Measurements from ENCODE around the gene SS18L1.

The SS18L1 gene

DNA sequence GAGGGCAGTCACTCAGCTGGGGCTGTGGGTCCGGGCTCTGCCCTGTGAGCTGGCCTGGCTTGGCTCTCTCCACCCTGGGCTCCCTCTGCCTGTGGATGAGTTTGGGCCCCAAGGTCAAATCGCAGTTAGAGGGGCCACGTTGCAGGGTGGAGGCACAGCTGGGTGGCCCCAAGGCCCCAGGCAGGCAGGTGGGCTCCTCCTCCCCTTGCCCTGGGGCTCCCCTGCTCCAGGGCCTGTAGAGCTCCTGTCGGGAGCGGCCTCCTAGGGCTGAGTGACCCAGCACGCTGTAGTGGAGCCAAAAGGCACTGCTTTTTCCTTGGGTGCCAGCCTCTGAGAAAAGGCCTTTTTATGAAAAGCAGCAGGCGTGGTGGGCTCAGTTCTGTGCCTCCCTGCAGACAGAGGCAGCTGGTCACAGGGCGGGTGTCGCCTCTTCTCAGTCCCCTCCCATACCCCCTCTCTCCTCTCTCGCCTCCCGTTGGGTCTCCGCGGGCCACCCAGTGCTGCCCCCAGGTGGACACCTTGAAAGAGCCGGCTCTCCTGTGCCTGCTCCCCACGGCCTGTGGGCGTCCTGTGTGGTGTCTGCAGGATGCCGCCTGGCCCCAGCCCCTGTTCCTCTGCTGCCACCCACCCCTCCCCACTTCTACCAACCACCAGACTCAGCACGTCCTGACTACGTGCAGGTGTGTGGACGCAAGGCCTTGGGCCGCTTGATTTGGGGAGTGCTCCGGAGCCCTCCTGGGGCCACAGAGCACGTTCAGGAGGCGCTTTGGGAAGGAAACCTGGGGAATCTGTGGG lies 13.2 kb downstream of the SS18L1 start:
- DNase-seq (ENCODE audit: low read depth) = no peak

DNA sequence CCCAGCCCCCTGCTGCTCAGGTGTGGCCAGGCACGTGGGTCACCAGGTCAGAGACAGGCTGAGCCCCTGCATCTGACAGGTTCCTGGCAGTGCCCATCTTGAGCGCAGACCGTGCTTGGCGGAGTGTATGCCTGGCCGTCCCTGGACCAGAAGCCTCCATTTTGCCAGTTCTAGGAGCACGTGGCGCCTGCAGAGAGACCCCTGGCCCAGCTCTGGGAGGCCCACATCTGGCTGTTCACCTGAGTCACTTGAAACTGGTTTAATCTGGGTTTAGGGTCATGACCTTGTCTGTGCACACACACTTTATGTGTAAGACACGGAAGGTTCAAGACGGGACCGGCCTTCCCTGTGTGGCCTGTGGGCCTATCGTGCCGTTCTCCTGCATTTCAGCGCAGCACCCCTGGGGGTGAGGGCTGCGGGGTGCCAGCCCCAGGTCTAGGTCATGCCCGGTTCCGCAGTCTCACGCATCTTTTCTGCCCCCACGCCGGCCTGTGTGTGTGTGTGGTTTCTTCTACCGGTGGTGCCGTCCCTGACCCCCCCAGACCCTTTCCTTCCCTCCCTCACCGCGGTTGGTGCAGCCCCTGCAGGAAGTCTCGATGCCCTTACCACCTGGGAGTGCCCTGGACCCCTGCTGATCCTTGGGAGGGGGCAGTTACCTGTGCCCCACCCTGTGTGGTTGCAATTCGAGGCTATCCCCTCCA lies 14.0 kb downstream of the SS18L1 start:
- no peak for DNase-seq (ENCODE audit: low read depth)

DNA sequence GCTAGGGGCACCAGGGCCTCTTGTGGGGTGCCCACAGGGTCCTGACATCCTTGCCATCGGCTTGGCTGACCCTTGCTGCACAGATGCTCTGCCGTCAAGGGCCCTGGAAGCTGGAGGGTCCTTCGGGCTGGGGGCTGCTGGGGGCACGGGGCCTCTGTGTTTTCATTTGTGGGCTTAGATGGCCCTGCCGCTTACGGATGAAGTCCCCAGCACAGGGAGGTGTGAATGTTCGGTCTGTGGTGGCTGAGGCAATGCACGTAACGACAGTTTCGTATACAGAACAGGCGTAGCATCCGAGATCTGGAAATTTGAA lies 14.5 kb downstream of the SS18L1 start:
- DNase-seq (ENCODE audit: low read depth) = no peak

DNA sequence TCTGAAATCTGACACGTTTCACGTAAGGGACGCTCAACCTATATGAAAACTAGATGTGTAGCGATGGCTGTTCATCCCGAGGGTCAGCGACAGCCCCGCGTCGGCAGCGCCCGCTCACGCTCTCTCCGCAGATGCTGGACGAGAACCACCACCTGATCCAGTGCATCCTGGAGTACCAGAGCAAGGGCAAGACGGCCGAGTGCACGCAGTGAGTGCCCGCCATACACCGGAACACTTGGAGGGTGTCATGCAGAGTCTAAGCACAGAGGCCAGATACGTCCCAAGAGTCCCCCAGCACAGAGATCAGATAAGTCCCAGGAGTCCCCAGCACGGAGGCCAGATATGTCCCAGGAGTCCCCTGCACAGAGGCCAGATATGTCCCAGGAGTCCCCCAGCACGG lies 15.0 kb downstream of the SS18L1 start:
- no peak for DNase-seq (ENCODE audit: low read depth)

DNA sequence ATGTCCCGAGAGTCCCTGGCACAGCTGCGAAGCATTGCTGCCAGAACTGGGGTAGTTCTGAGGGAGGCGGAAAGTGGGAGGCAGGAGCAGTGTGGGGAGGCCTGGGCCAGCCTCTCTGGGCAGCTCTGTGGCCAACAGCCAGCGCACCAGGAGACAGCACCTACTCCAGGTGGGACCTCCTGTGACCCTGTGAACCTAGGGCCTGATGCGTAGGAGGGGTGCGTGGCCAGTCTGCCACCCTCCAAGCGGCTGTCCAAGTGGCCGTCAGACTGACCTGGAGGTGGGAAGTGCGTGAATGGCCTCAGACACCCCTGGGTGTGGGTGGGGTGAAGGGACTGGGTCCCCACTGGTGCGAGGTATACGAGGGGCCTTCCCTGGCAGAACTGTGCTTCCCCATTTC lies 15.5 kb downstream of the SS18L1 start:
- no peak for DNase-seq (ENCODE audit: low read depth)

DNA sequence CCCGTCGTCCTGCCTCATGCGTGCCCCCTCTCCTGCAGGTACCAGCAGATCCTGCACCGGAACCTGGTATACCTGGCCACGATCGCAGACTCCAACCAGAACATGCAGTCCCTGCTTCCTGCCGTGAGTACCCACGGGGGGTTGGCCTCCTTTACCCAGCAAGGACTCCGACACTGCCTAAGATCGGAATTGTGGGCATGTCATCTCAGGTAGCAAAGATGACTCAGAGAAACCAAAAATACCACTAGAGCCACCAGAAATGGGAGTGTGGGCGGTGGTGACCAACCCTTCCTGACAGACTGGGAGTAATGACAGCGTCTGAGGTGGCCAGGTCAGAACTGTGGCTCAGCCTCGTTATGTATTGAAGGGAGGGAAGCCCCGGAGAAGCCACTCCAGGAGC lies 16.3 kb downstream of the SS18L1 start:
- DNase-seq (ENCODE audit: low read depth) = no peak

DNA sequence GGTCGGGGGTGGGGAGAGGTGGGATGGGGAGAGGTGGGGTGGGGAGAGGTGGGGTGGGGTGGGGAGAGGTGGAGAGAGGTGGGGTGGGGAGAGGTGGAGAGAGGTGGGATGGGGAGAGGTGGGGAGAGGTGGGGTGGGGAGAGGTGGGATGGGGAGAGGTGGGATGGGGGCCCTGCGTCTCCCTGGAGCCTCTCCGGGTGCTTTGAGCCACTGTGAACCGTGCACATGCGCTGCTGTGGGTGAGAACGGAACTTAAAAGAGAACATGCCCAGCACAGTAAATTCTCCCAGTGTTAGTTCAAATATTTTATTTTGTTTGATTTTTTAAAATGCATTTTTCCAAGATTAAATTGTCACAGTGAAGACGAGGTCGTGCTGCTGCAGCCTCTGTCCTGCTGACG lies 16.7 kb downstream of the SS18L1 start:
- DNase-seq (ENCODE audit: low read depth) = no peak

DNA sequence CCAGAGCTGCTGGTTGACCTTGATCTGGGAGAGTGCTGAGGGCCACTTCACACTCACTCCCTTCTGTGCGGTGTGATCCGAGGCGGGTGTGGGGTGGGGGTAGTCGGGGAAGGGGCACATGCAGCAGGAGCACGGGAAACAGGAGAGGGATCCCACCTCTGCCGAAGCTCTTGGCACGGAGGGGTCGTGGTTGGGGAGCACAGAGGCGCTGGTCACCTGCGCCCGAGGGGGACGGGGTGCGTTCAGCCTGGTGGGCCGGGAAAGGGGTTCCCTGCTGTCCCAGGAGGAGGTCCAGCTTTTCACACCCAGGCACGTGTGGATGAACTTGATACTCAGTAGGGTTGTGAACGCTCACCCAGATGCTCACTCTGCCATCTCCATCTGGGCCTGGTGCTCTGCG lies 17.3 kb downstream of the SS18L1 start:
- DNase-seq (ENCODE audit: low read depth) = no peak

DNA sequence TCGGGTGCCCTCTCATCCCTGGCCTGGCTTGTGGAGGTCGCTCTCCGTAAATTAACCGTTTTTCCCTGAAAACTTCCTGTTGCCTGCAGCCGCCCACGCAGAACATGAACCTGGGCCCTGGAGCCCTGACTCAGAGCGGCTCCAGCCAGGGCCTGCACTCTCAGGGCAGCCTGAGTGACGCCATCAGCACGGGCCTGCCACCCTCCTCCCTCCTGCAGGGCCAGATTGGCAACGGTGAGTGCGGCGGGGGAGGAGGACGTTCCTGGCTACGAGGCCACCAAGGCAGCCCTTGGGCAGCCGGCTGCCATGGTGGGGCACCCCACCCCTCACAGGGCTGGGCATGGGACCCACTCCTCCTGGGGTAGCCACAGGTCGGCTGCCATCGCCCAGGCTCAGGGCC lies 17.8 kb downstream of the SS18L1 start:
- DNase-seq (ENCODE audit: low read depth) = no peak

DNA sequence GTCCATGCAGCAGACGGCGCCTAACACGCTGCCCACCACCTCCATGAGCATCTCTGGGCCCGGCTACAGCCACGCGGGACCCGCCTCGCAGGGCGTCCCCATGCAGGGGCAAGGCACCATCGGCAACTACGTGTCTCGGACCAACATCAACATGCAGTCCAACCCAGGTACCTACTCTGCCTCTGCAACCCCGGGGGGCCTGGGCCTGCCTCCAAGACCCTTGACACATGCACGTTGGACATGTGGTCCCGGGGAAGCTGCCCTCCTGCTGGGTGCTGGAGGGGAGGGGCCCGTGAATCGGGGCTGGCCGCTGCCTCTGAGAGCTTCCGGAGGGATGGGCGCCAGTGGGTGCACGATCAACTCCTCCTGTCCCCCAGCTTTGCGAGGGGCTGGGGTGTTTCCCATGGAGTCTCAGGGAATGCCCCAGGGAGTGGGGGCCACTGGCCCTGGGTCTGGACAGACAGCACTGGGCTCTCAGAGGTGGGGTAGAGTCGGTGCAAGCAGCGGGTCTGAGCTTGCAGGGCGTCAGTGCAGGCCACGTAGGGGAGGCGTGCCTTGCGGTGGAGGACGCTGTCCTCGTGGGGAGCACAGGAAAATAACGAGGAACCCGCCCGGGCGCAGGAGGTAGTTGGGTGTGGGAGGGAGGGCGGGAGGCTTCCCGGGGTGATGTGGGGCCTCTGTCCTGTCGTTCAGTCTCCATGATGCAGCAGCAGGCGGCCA lies 19.4 kb downstream of the SS18L1 start:
- DNase-seq (ENCODE audit: low read depth) = no peak

DNA sequence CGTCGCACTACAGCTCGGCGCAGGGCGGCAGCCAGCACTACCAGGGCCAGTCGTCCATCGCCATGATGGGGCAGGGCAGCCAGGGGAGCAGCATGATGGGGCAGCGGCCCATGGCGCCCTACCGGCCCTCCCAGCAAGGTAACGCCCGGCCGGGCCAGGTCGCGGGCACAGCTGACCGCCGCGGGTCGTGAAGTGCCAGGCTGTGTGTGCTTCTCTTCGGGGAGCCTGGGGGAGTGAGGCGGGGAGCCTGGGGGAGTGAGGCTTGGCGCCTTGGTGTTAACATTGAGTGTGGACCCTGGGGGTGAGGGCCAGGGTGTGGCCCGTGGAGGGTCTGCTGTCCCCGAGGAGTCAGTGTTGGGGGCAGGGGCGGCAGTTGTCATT lies 19.9 kb downstream of the SS18L1 start:
- no peak for DNase-seq (ENCODE audit: low read depth)

DNA sequence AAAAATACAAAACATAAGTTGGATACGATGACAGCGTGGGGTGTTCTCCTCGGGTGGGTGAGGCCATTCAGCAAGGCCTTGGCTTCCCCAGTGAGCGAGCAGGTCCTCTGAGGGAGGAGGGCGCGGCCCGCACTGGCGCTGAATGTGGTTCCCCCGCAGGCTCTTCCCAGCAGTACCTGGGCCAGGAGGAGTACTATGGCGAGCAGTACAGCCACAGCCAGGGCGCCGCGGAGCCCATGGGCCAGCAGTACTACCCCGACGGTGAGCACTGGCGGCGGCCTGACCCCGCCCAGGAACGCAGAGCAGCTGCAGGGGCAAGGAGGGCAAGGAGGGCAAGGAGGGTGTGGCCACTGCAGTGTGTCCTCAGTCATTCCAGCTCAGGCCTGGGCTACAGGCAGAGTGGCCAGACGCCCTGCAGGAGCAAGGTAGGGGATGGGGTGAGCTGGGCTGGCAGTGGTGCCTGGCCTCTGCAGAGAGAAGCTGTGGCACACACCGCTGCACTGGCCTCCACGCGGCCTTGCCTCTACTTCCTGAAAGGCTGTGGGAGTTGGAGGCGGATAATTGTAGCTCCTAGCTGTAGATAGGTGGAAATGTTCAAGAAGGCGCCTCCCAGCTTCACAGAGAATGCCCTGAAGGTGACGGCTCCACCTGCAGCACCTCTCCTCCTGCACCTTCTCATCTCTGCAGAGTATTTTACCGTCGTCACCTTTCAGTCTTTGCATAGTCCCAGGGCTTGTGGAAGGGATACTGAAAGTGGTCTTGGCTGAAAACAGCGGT lies 20.6 kb downstream of the SS18L1 start:
- no peak for DNase-seq (ENCODE audit: low read depth)

DNA sequence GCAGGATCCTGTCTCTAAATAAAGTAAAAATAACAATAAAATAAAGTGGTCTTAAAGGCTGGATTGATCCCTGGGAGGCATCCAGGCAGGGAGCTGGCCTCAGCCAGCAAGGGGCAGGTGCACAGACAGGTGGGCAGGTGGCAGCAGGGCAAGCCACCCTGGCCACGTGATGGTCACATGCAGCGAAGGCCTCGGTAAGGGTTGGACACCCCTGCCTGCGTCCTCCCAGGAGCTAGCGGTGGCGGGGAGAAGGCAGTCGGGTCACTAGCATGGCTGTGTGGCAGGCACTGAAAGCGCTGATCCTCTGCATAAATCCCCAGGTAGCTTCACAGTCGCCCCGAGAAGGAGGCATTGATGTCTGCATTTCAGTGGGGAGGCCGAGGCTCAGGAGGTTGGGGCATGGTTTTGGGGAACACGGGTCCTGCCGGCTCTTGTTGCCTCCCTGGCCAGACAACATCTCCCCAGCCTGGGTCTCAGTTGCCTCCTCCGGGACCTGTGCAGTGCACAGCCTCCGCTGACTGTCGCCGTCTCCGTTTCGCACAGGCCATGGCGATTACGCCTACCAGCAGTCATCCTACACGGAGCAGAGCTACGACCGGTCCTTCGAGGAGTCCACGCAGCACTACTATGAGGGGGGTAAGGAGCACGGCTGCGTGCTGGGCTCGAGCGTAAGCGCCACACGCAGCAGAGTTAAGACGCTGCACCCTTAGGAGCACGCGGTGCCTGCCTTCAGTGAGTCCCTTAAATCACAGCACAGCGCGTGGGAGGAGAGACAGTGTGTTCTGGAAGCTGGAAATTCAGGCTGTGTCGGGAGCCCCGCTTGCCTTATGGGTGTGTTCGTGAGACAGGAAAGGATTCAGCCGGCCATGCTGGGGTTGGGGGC lies 21.6 kb downstream of the SS18L1 start:
- DNase-seq (ENCODE audit: low read depth) = no peak

DNA sequence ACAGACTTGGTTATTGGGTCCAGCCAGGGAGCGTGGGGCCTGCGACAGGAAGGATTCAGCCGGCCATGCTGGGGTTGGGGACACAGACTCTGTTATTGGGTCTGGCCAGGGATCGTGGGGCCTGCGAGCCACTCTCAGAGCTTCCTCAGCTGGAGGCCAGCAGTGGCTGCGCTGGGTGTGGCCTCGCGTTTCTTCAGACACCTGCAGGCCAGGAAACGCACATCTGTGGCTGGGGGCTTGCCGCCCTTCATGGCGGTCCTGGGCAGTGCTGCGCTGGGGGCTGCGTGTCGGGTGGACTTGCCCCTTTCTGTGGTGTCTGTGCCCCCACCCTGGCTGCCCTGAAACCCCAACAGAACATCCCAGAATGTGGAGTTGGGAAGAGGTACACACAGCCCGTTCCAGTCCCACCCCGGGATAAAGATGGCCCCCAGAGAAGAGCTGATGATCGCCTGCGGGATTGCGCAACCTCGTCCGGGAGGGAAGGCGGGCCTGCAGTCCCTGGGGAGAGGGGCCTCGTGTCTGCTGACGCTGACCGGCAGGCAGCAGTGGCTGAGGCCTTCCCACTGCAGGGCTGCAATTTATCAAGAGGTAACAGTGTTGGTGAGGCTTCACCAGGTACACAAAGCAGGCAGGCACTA lies 22.3 kb downstream of the SS18L1 start:
- DNase-seq (ENCODE audit: low read depth) = no peak

DNA sequence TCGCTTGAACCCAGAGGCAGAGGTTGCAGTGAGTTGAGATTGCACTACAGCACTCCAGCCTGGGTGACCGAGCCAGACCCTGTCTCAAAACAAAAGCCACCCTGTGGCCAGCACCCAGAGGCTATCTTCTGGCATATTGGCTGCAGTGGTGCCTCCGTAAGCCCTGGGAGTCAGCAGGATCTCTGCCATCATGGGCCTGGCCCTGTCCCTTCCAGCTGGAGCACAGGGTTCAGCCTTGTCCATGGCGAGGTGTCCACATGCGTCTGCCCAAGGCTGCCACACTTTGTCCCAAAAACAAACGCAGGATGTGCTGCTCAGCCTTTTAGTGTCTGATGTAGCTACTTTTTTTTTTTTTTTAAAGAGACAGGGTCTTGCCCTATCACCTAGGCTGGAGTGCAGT lies 23.9 kb downstream of the SS18L1 start:
- DNase-seq (ENCODE audit: low read depth) = no peak

DNA sequence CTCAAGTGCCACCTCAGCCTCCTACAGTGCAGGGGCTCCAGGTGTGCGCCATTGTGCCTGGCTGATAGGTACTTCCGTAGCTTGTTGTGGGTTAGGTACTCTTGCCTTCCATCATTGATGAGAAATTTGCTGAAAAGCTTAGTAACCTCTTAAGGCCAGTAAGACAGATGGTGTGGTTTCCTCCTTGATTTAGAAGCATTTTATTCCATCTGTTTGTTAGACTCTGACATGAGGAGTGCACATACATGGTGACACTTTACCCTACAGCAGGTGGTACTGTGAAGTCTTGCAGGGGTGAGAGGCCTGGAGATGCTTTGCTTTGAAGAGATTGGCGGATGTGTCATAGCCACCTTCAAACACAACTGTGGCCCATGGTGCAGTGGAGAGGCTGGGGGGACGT lies 24.5 kb downstream of the SS18L1 start:
- DNase-seq (ENCODE audit: low read depth) = no peak

DNA sequence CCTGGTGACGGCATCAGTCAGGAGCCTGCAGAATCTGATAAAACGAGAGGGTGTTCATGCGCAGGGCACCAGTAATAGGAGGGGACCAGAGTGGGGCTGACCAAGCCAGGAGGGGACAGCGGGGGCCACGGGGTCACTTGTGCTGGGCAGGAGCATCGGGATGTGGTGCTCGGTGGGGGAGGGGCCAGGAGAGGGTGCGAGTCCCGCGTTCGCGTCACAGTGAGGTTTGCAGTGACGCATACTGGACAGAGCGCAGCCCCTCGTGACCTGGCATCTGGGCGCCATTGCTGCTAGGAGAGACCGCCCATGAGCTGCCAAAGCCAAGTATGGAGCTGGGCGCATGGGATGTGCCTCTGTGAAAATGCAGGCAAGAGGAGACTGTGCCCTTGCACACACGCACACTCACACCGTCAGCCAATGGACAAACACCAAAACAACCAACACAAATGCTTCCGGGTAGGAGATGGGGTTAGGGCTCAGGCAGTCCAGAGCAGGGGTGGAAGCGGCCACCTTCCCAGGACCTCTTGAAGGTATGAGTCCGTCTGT lies 25.4 kb downstream of the SS18L1 start:
- no peak for DNase-seq (ENCODE audit: low read depth)

DNA sequence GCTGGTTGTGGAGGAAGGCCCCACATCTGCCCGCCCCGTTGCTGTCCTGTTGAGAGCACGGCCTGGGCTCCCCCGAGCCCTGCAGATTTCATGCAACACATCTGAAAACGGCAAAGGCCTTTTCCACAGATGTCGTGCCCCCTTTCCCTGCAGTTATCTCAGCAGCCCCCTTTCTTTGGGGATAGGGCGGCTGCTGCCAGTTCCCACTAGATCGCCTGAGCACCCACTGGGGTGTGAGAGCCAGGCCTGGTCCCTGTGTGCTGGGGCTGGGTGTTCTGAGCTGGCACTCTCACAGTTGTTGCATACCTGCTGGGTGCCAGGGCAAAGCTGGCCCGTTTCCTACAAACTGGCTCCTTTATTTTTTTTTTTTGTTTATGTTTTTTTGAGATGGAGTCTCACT lies 27.0 kb downstream of the SS18L1 start:
- no peak for DNase-seq (ENCODE audit: low read depth)

DNA sequence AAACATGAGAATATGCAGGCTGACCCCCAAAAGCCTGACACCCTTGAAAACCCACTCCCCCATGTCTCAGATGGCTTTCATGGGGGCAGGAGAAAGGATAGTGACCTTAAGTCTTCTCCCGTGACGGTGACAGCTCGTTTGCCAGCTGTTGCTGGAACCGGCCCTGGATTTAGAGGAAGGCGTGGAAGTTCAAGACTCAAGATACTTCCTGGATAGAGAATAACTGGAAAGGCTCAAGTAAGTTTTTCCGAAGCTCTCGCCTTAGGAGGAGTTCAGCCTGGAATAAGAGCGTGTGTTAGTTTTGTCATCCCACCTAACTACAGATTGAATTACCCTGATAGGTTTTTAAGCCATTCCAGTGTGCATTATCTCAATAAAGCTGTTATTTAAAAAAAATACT lies 27.7 kb downstream of the SS18L1 start:
- no peak for DNase-seq (ENCODE audit: low read depth)

DNA sequence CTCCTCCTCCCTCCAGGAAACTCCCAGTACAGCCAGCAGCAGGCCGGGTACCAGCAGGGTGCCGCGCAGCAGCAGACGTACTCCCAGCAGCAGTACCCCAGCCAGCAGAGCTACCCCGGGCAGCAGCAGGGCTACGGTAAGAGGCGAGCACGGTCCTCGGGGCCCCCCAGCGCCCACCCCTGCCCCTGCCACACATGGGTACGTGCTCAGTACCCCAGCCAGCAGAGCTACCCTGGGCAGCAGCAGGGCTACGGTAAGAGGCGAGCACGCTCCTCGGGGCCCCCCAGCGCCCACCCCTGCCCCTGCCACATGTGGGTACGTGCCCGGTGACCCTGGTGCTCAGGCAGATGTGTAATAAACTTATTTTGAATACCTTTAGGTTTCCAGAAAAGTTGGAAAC lies 29.1 kb downstream of the SS18L1 start:
- no peak for DNase-seq (ENCODE audit: low read depth)

All from stromal cell of bone marrow (primary cell).